ENCODE results near the gene GALNT11. TPM values are rescaled to one million over a fixed set of nuclear protein-coding genes. Genes with fewer than 3 reads are reported as not detected.
A peak's percentile ranks its signal among the peaks of the same experiment; 100 is the strongest.
"Not testable (repeated sequence)": the region's sequence is repeated elsewhere in the genome, so short reads cannot be mapped to it uniquely, and the experiment has no call there.

The GALNT11 gene
- total and polyA plus RNA-seq, 9 of the 15 experiments (the other 6 are each of a cell fraction or from before 2014, with no cell fraction given) = 8.2 to 59.5 (median 36.5) TPM

- H3K27me3 ChIP-seq (ENCODE audit: control insufficient read depth in 2 of 2, insufficient read depth in 2 of 2, low read length in 2 of 2); H3K4me2 ChIP-seq (ENCODE audit: insufficient read depth, low read length); H3K9ac ChIP-seq (ENCODE audit: insufficient read depth in 1 of 2, low read depth in 2 of 2, low read length in 2 of 2); DNase-seq (ENCODE audit: extremely low read depth in 1 of 4, low spot score in 3 of 4); H2AFZ ChIP-seq (ENCODE audit: low read depth, low read length); H3K27ac ChIP-seq (ENCODE audit: extremely low read depth, low read depth, low read length); H3K9me3 ChIP-seq (replicated peaks; ENCODE audit: control insufficient read depth, insufficient read depth, low read depth, low read length); BruUV-seq (replicated peaks); H4K20me1 ChIP-seq (replicated peaks; ENCODE audit: control insufficient read depth, insufficient read depth, low read length); H3K79me2 ChIP-seq (ENCODE audit: control insufficient read depth, insufficient read depth, low read length); POLR2A ChIA-PET; H3K4me1 ChIP-seq (replicated peaks in 1 of 2; ENCODE audit: control insufficient read depth in 2 of 2, insufficient read depth in 2 of 2, low read length in 2 of 2); in situ Hi-C loops (cut with MboI); ATAC-seq; FAIRE-seq; H3K4me3 ChIP-seq; CTCF ChIA-PET (ENCODE audit: low intra/inter-chr PET ratio); intact Hi-C loops (cut with micrococcal nuclease); H3K9me1 ChIP-seq (ENCODE audit: control insufficient read depth, insufficient read depth, low read length); H3K36me3 ChIP-seq (ENCODE audit: control insufficient read depth, insufficient read depth, low read length): not testable (repeated sequence)
- WGBS (ENCODE audit: insufficient coverage, low coverage, missing lambda C conversion rate) = 15% methylated on average over 3 of the region's 3 CpGs
- peak; percentile 17 for TF ChIP-seq MEIS2 (IDR thresholded peaks at IDR 0.05; ENCODE audit: partially characterized antibody)
- 0 out of 4 replicates have a peak, but pooled peaks of 1 of the 2 experiments have one; percentile 31 for TF ChIP-seq TRIM24 (IDR thresholded peaks at IDR 0.05)
- peak; percentile 94 for TF ChIP-seq ZNF324 (CRISPR knock-in tag; IDR thresholded peaks at IDR 0.05)
- TF ChIP-seq MAFG (tag; conservative IDR thresholded peaks at IDR 0.05) = 0 out of 2 replicates have a peak, but pooled peaks have one; percentile 7
These were observed 19.4 kb downstream of the GALNT11 start for GRCh38 chr7:152044909-152045308.

- Histone ChIP-seq H3K4me1 (replicated peaks in 1 of 2; ENCODE audit: control insufficient read depth in 2 of 2, insufficient read depth in 2 of 2, low read length in 2 of 2) (no peaks in the 10 kb centered on the region), H4K20me1 (replicated peaks; ENCODE audit: control insufficient read depth, insufficient read depth, low read length) (peaks cover 3% of the 10 kb centered on the region; the same call in 1 of the 2 replicates), H3K9ac (ENCODE audit: insufficient read depth in 1 of 2, low read depth in 2 of 2, low read length in 2 of 2) (no peak overlapping the region), H3K79me2 (ENCODE audit: control insufficient read depth, insufficient read depth, low read length) (no peaks in the 10 kb centered on the region), H3K27me3 (ENCODE audit: control insufficient read depth in 2 of 2, insufficient read depth in 2 of 2, low read length in 2 of 2) (no peaks in the 10 kb centered on the region), H3K4me2 (ENCODE audit: insufficient read depth, low read length) (no peak overlapping the region), H3K27ac (ENCODE audit: extremely low read depth, low read depth, low read length) (no peak overlapping the region), H3K4me3 (no peak overlapping the region), H2AFZ (ENCODE audit: low read depth, low read length) (no peak overlapping the region), H3K9me3 (replicated peaks; ENCODE audit: control insufficient read depth, insufficient read depth, low read depth, low read length) (no peaks in the 10 kb centered on the region), H3K36me3 (ENCODE audit: control insufficient read depth, insufficient read depth, low read length) (no peaks in the 10 kb centered on the region), H3K9me1 (ENCODE audit: control insufficient read depth, insufficient read depth, low read length) (no peaks in the 10 kb centered on the region)
- POLR2A ChIA-PET = no interaction called here
- in situ Hi-C loops (cut with MboI) = no loop called here
- CTCF ChIA-PET (ENCODE audit: low intra/inter-chr PET ratio) = no interaction called here
- DNase-seq (ENCODE audit: extremely low read depth in 1 of 4, low spot score in 3 of 4) (no peak), FAIRE-seq (no peak), ATAC-seq (no peak)
- peak; percentile 49 for TF ChIP-seq ZNF507 (tag; conservative IDR thresholded peaks at IDR 0.05)
- TF ChIP-seq CUX1 (CRISPR knock-in tag; IDR thresholded peaks at IDR 0.05) = no peak
- no peak for TF ChIP-seq ZNF277 (CRISPR knock-in tag; IDR thresholded peaks at IDR 0.05; ENCODE audit: borderline replicate concordance)
- BruUV-seq (replicated peaks) = no TSS peak
- intact Hi-C loops (cut with micrococcal nuclease) = no loop called here
These were observed 21.1 kb downstream of the GALNT11 start for GRCh38 chr7:152046531-152046930.
